GM06990 (cell line): Measurements from ENCODE around the gene PRR5L.

Experiments
- DNase-seq: peaks from one replicate; pipeline ENCODE4 v3.0.0-alpha.2; 2011; ENCODE audit not compliant: insufficient read length; ENCODE audit errors: extremely low read depth
- H3K27me3 ChIP-seq: replicated peaks from 2 replicates; pipeline ENCODE4 v1.6.0; 2011; ENCODE audit warnings: low read length; ENCODE audit not compliant: control insufficient read depth, insufficient read depth
- H3K36me3 ChIP-seq: 2 replicates; pipeline ENCODE4 v1.5.1; 2011; ENCODE audit warnings: low read length; ENCODE audit not compliant: control insufficient read depth, insufficient read depth
- H3K4me3 ChIP-seq: replicated peaks from 2 replicates; pipeline ENCODE4 v1.5.1; 2011; ENCODE audit warnings: low read depth, mild to moderate bottlenecking, control low read depth, low read length
- CTCF ChIP-seq: IDR thresholded peaks from 2 replicates; pipeline ENCODE4 v1.5.1; 2011; ENCODE audit warnings: low read length, control low read depth, mild to moderate bottlenecking, inconsistent platforms; ENCODE audit not compliant: insufficient read depth, poor library complexity, severe bottlenecking

PRR5L gene

GRCh38 chr11:36328966-36329673 is 33.0 kb downstream of the PRR5L start:
- Histone ChIP-seq H3K36me3 (no peaks in the 10 kb centered on the region), H3K4me3 (no peak overlapping the region), H3K27me3 (no peaks in the 10 kb centered on the region; the same call in none of the 2 replicates)
- no peak for DNase-seq
- TF ChIP-seq CTCF, result no peak

GRCh38 chr11:36330411-36330810 is 34.3 kb downstream of the PRR5L start:
- Histone ChIP-seq H3K4me3 (no peak overlapping the region), H3K36me3 (no peaks in the 10 kb centered on the region), H3K27me3 (no peaks in the 10 kb centered on the region; the same call in none of the 2 replicates)
- no peak for DNase-seq
- TF ChIP-seq CTCF, result no peak

GRCh38 chr11:36333468-36333867 is 37.4 kb downstream of the PRR5L start:
- Histone ChIP-seq H3K4me3 (no peak overlapping the region), H3K36me3 (no peaks in the 10 kb centered on the region), H3K27me3 (no peaks in the 10 kb centered on the region; the same call in none of the 2 replicates)
- TF ChIP-seq CTCF, result no peak
- DNase-seq, result no peak

GRCh38 chr11:36333897-36334296 is 37.8 kb downstream of the PRR5L start:
- Histone ChIP-seq H3K4me3 (no peak overlapping the region), H3K27me3 (no peaks in the 10 kb centered on the region; the same call in none of the 2 replicates), H3K36me3 (no peaks in the 10 kb centered on the region)
- no peak for DNase-seq
- TF ChIP-seq CTCF, result no peak

GRCh38 chr11:36339888-36340287 is 43.8 kb downstream of the PRR5L start:
- Histone ChIP-seq H3K27me3 (no peaks in the 10 kb centered on the region; the same call in 1 of the 2 replicates), H3K4me3 (no peak overlapping the region), H3K36me3 (no peaks in the 10 kb centered on the region)
- TF ChIP-seq CTCF, result no peak
- no peak for DNase-seq
